B cell (primary cell): ENCODE measurements around the gene HSPD1.

ENCODE experiments used
- CTCF ChIP-seq: fragments of 200-600 bp; IDR thresholded peaks from one replicate; pipeline ENCODE4 v1.8.0; 2022; ENCODE audit warnings: antibody characterized with exemption, mild to moderate bottlenecking
- EZH2 ChIP-seq: IDR thresholded peaks from 2 replicates; pipeline ENCODE4 v1.6.1; 2012; ENCODE audit warnings: borderline replicate concordance, low read depth, mild to moderate bottlenecking, moderate library complexity, low read length; ENCODE audit not compliant: insufficient read depth, poor library complexity, severe bottlenecking

DNA sequence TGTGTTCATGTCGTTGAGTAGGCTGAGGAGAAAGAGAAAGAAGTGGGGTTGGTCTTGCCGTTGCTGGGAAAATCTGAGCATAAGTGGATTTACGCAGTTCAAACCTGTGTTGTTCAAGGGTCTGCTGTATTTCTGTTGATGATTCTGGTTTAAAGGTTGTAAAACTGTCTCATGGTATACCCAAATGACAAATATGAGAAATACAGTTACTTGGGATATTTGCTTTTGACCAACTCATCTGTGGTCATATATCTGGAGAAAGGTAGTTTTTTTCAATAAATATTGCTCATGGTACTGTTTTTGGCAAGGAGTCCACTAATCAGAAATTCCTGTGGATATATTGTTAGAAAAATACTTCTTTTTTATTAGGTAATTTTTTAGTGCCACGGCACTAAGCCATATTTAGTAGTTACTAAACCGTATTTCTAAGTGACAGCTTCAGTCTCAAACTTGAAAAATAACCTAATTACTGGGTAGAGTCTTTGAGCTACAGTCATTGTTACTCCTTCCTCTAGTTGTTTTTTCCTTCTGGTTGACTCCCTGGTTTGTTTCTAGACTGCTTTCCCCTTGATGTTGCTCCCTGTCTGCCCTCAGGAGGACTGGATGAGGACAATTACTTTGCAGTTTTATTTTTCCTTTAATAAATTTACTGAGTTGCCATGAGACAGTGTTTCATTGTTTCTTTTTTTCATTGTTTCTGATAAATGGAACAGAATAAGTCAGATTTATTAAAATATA is 47.7 kb upstream of the HSPD1 start:
- no peak for TF ChIP-seq CTCF
- TF ChIP-seq EZH2, result no peak
